Middle frontal gyrus (tissue), 1 donor: ENCODE data around the gene NUP85.
"Not testable (repeated sequence)": the region's sequence is repeated elsewhere in the genome, so short reads cannot be mapped to it uniquely, and the experiment has no call there.

ENCODE experiments used
- DNase-seq: peaks from one replicate; pipeline ENCODE4 v3.0.0-alpha.2; 2015; ENCODE audit warnings: low spot score; ENCODE audit errors: extremely low spot score

NUP85 gene

GRCh38 chr17:75199886-75200618 is 5.4 kb upstream of the NUP85 start:
- no peak for DNase-seq

GRCh38 chr17:75205793-75206163 is 299 bp downstream of the NUP85 start:
- no peak for DNase-seq

- not testable (repeated sequence) for DNase-seq
Measured at GRCh38 chr17:75207050-75207407, 1.6 kb downstream of the NUP85 start.

GRCh38 chr17:75207760-75208159 is 2.3 kb downstream of the NUP85 start:
- DNase-seq: no peak

GRCh38 chr17:75208161-75208560 is 2.7 kb downstream of the NUP85 start:
- no peak for DNase-seq

- no peak for DNase-seq
Measured at GRCh38 chr17:75209061-75209460, 3.6 kb downstream of the NUP85 start.

- DNase-seq: no peak
Measured at GRCh38 chr17:75218131-75218530, 12.7 kb downstream of the NUP85 start.

GRCh38 chr17:75219815-75220214 is 14.3 kb downstream of the NUP85 start:
- DNase-seq: no peak

GRCh38 chr17:75225016-75225415 is 19.5 kb downstream of the NUP85 start:
- peak; percentile 26 for DNase-seq

- no peak for DNase-seq
Measured at GRCh38 chr17:75227729-75228128, 22.2 kb downstream of the NUP85 start.

- DNase-seq: no peak
Measured at GRCh38 chr17:75228305-75228704, 22.8 kb downstream of the NUP85 start.

- DNase-seq: no peak
Measured at GRCh38 chr17:75228847-75229246, 23.4 kb downstream of the NUP85 start.

GRCh38 chr17:75231071-75231470 is 25.6 kb downstream of the NUP85 start:
- no peak for DNase-seq

- no peak for DNase-seq
Measured at GRCh38 chr17:75231741-75232464, 26.4 kb downstream of the NUP85 start.

- DNase-seq: no peak
Measured at GRCh38 chr17:75232786-75233185, 27.3 kb downstream of the NUP85 start.

- DNase-seq: no peak
Measured at GRCh38 chr17:75237100-75238014, 31.9 kb downstream of the NUP85 start.

- no peak for DNase-seq
Measured at GRCh38 chr17:75238020-75238580, 32.6 kb downstream of the NUP85 start.

GRCh38 chr17:75238684-75239191 is 33.3 kb downstream of the NUP85 start:
- no peak for DNase-seq

- DNase-seq: no peak
Measured at GRCh38 chr17:75239214-75239613, 33.7 kb downstream of the NUP85 start.

GRCh38 chr17:75239778-75240393 is 34.4 kb downstream of the NUP85 start:
- DNase-seq: no peak
